HTR-8/SVneo (cell line): ENCODE data around the gene WDHD1.
A peak's percentile ranks its signal among the peaks of the same experiment; 100 is the strongest.
"Not testable (repeated sequence)": the region's sequence is repeated elsewhere in the genome, so short reads cannot be mapped to it uniquely, and the experiment has no call there.

ENCODE experiments used
- DNase-seq: peaks from one replicate; pipeline ENCODE4 v3.0.0; 2011; ENCODE audit warnings: low spot score, mixed read lengths; ENCODE audit not compliant: insufficient read length
- FAIRE-seq: peaks from 2 replicates; lab custom pipeline; 2011; peaks lifted over from hg19 to GRCh38; lab: Jason Lieb, UNC

WDHD1 gene

DNA sequence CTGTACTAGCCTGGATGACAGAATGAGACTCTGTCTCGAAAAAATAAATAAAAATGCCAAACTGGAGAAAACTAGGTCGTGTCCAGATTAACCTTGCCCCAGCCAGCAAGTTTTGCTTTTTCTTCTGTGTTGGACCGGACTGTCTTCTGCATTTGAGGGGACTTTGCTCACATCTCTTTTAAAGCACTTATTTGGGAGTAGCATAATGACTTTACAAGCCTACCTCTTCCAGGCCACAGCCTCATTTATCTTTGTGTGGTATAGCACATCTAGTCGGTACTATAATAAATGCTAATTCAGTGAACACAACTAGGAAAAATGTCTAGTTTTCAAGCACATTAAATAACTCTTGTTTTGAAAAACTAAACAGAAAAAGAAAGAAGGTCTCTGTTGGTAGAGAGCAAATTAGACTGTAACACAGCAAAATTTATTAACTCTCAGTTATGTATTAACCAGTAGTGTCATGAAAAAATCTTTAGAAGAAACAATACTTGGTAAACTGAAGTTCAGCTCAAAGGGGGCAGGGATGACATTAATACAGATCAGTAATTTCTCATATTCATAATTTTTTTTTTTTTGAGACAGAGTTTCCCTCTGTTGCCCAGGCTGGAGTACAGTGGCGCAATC, 52.0 kb downstream of the WDHD1 start:
- FAIRE-seq, result peak; percentile 20
- no peak for DNase-seq

DNA sequence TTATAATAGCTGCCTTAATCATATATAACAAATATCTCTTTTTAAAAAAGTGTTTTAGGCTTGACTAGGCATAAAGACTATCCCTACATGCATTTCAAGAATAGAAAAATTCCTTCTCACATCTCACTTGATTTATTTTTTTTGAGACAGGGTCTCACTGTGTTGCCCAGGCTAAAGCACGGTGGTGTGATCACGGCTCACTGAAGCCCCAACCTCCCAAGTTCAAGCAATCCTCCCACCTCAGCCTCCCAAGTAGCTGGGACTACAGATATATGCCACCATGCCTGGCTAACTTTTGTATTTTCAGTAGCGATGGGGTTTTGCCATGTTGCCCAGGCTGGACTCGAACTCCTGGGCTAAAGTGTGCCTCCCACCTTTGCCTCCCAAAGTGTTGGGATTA, 59.4 kb downstream of the WDHD1 start:
- peak; percentile 13 for FAIRE-seq
- no peak for DNase-seq

GRCh38 chr14:54955143-54955542, 71.8 kb downstream of the WDHD1 start:
- DNase-seq (no peak), FAIRE-seq (no peak)

- FAIRE-seq, DNase-seq: not testable (repeated sequence)
Observed at GRCh38 chr14:54953609-54954008, 73.3 kb downstream of the WDHD1 start.

GRCh38 chr14:54952803-54953202, 74.1 kb downstream of the WDHD1 start:
- FAIRE-seq, DNase-seq: not testable (repeated sequence)

DNA sequence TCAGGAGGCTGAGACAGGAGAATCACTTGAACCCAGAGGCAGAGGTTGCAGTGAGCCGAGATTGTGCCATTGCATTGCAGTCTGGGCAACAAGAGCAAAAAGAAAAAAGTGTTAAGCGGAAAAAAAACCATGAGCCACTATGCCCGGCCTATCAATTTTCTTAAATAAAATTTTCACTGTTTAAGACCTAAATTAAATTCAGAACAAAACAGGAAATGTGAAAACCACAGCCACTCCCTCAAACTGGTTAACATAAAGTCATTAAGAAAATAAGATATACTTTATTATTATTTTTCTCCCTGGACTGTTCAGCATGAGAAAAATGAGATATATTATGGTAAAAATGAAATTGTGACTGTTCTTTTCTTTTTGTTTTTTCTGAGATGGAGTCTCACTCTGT, 79.7 kb downstream of the WDHD1 start:
- no peak for DNase-seq
- FAIRE-seq, result no peak

DNA sequence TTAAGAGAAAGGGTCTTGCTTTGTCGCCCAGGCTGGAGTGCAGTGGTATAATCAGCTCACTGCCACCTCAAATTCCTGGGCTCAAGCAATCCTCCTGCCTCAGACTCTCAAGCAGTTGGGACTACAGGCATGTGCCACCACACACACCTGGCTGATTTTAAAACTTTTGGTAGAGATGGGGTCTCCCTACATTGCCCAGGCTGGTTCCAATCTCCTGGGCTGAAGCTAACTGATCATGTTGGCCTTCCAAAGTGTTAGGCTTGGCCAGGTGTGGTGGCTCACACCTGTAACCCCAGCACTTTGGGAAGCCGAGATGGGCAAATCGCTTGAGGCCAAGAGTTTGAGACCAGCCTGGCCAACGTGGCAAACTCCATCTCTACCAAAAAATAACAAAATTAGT, 80.4 kb downstream of the WDHD1 start:
- no peak for DNase-seq
- FAIRE-seq, result peak; percentile 64

DNA sequence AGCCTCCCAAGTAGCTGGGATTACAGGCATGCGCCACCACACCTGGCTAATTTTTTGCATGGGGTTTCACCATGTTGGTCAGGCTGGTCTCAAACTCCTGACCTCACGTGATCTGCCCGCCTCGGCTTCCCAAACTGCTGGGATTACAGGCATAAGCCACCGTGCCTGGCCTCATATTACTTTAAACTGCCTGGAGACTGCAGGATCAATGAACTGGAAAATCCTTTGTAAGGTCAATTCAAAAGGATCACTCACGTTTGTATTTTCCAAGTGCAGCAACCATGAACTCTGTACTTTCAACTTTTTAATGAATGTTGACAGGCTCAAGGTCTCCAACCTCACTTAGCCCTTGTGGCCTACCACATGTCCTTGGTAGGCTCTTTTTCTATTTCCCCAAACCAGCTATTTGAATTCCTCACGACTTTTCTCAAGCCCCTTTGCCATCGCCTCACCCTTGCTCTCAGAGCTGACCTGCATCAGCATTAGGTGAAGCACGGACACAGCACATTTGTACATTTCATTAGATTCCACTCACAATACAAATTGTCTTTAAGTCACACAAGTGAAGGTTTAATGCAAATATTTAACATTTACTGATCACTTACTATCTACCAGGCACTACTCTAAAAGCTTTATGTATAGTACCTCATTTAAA, 82.0 kb downstream of the WDHD1 start:
- no peak for FAIRE-seq
- DNase-seq, result no peak

GRCh38 chr14:54942913-54943312, 84.0 kb downstream of the WDHD1 start:
- DNase-seq (no peak), FAIRE-seq (no peak)

- no peak for DNase-seq
- peak; percentile 28 for FAIRE-seq
Observed at GRCh38 chr14:54936816-54937215, 90.1 kb downstream of the WDHD1 start.

DNA sequence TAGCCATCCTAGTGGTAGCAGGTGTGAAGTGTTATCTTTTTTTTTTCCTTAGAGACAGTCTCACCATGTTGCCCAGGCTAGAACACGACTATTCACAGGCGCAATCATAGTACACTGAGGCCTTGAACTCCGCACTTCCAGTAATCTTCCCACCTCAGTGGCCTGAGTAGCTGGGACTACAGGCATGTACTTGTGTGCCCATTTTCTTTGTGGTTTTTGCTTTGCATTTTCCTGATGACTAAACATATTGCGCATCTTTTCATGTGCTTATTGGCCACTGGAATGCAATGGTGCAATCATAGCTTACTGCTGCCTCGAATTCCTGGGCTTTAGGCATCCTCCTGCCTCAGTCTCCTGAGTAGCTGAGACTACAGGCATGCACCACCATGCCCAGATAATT, 90.9 kb downstream of the WDHD1 start:
- FAIRE-seq (peak; percentile 80), DNase-seq (no peak)

DNA sequence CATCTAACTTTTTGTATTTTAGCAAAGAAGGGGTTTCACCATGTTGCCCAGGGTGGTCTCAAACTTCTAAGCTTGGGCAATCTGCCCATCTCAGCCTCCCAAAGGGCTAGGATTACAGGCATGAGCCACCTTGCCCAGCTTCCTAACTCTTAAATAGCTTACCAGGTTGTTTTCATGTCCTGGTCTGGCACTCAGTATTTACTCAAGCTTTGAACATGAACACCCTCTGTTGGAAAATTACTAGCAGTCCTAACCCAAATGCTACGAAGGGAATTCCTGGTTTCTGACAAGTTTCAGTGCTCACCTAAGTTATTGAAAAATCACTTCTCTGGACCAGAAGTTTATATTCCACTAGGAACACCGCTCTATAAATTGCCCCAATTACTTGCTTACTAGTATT, 91.8 kb downstream of the WDHD1 start:
- DNase-seq, result no peak
- peak; percentile 46 for FAIRE-seq

DNA sequence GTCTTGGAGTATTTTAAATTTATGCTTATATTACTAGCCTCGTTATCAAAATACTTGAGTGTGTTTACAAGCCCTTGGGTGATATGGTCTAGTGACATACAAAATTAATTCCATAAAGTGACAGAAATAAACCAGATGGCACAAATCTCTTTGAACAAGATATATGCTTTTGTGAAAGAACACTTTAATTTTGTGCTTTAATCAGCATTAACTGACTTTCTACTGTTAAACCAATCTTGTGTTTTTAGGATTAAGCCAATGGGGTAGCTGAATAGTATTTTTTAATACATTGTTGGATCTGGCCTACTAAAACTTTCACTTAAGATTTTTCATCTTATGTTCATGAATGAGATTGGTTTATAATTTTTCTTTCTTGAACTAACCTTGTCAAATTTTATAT, 93.9 kb downstream of the WDHD1 start:
- FAIRE-seq (no peak), DNase-seq (no peak)

DNA sequence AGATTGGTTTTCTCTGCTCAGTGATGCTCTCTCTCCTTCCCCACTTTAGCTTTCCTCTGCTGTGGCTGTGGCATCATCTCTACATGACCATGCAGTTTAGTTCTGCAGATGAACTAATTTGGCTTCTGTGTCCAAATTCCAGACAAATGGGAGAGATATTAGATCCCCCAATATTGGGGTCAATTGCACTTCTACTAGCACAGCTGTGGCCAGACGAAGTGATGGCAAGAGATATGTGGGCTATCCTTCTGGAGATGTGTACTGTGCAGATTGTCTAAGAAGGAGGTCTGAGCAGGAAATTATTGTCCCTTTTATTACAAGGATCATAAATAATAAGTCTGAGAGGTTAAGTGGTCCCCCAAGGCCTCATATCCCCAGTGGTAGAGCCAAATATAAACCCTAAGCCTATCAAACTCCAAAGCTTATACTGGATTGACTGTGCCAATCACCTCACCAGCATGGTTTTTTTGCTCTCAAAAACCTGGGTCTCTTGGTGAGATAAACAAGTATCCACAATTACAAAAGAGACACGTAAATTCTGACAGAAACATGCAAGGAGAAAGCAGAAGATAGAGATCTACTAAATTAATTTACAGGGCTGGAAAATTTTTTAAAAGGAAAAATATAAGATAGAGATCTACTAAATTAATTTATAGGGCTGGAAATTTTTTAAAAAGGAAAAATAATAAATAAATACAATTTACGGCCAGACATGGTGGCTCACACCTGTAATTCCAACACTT, 95.1 kb downstream of the WDHD1 start:
- peak; percentile 74 for FAIRE-seq
- no peak for DNase-seq

- FAIRE-seq, result no peak
- DNase-seq, result no peak
Observed at GRCh38 chr14:54931101-54931500, 95.8 kb downstream of the WDHD1 start.

DNA sequence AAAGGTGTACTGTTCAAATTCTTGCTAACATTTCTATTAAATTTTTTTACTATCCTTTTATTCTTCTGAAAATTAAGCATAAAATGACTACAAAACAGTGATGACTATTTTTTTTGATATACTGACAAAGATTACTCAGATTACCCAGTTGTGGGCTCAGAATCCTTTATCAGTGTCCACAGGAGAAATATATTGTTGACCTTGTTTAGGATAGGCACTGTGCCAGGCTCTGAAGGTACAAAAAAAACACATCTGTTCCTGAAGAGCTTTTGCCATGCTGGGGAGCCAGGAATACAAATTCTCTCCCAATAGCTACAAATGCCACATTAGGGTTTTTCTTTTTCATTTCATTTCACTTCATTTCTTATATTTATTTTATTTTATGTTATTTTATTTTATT, 97.3 kb downstream of the WDHD1 start:
- DNase-seq (no peak), FAIRE-seq (no peak)

DNA sequence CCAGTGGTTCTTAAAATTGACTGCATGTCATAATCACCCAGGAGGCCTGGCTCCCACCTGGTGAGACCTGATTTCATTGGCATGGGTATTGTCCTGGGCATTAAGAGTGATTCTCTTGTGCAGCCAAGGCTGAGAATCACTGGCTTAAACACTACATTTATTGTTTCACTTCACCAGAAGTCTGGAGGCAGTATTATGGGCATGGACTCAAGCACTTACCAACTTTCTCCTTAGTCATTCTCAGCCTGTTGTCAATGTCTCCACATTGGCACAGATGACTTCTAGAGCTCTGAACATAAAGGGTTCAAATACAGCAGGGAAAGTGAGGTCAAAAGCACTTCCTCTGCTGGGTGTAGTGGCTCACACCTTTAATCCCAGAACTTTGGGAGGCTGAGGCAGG, 98.7 kb downstream of the WDHD1 start:
- DNase-seq, result no peak
- peak; percentile 87 for FAIRE-seq

DNA sequence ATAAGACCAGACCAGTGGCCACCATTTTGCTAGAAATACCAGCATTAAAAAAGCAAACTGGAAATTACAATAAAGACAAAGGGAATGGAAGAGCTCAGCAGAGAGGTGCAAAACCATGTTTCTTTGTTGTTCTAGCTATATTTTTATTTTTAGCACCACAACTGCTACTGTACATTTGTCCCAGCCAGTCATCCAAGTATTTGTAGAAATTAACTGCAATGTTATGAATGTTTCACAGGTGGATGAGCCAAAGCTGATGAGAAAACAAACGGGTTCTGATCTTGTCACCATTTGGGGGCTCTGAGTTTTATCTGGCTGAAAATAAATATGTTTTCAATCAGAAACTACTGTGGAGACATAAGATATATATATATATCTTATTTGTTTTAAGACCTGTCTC, 99.3 kb downstream of the WDHD1 start:
- FAIRE-seq (no peak), DNase-seq (no peak)

- DNase-seq, result not testable (repeated sequence)
- peak; percentile 31 for FAIRE-seq
Observed at GRCh38 chr14:54926570-54926969, 100.3 kb downstream of the WDHD1 start.

DNA sequence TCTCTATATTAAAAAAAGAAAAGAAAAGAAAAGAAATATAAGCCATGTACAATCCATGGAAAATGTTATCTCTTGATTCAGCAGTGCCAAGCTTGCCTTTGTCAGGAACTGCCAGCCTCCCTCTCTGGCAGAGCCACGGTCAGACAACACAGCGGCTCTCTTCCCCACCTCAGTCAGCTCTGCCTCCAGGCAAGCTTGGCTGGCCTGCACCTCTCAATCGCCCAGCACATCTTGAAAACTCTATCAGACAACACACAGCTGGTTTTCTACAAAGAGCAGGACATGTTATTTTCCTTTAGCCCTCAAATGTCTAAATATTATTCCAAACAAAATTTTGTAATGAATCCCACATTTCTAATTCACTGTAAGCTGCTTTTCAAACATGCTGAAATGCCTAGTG, 104.3 kb downstream of the WDHD1 start:
- FAIRE-seq, result peak; percentile 85
- DNase-seq, result no peak

DNA sequence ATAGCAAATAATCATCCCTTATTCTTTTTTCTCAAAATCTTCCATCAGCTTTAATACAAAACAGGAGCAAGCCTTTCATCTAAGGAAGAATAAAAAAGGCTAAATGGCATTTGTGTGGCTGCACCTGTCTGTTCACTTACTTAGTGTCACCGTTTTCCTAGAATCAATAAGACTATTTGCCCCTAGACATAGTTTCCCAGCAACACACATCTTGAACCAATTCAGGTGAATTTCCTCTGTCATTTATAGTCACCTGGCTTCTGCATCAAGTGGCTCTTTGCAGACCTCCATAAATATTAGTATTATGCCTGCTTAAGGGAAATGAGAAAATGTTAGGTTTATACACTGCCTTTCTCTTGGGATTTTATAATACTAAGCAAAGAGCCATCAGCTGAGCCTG, 106.8 kb downstream of the WDHD1 start:
- FAIRE-seq (peak; percentile 4), DNase-seq (no peak)
